Left lobe of liver (tissue), 2 donors: Measurements from ENCODE around the gene ENTPD8. TPM values are rescaled to one million over a fixed set of nuclear protein-coding genes. Genes with fewer than 3 reads are reported as not detected.
A peak's percentile ranks its signal among the peaks of the same experiment; 100 is the strongest.
"Not testable (repeated sequence)": the region's sequence is repeated elsewhere in the genome, so short reads cannot be mapped to it uniquely, and the experiment has no call there.

ENCODE experiments used
- ATAC-seq: fragments of 200-7000 bp; cut with Tn5 transposase; one replicate; pipeline ENCODE4 v1.9.1; 2020; ENCODE audit warnings: mild to moderate bottlenecking, moderate library complexity
- DNase-seq: peaks from one replicate; pipeline ENCODE4 v3.0.0-alpha.2; 2020; ENCODE audit warnings: low spot score
- total RNA-seq: library from RNA; stranded (reverse); gene quantifications from one replicate; pipeline ENCODE4 v1.2.1, GENCODE V29; 2021
- donor health status: DM: no; HTN: no; CAD: no; lungs with moderate emphysema.
- donor health status: DM: no; HTN: yes; CAD: no.

The ENTPD8 gene
- total RNA-seq, 1 donor from 2014 or later = 9.0 TPM

DNA sequence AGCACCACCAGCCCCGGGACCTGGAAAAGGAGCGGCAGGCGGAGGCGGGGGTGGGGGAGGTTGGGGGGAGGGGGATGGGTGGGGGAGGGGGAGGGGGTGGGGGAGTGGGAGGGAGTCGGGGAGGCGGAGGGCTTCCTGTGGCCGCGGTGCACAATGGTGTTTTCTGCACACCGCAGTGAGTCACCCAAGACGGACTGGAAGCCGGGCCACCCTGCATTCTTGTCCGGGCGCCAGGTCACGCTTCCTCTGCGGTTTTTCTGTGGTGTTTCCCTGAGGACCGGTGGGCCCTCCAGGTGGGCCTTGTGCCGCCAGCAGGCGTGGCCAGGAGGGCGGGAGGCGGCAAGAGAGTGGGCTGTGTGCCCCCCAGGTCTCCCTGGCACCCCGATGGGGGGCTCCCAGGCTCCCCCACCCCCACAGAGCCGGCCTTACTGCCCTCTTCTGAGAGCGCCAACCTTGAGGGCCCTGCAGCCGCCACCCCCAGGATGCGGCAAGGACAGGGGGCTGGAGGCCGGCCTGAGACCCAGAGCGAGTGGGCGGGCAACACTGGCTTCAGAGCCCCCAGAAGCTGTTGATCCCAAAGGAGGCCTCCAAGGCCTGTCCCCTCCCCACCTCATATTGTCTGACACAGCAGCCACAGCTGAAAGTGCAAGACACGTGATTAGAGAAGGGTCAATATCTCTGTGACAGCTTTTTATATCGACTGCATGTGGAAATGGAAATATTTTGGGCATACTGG is 29.3 kb downstream of the ENTPD8 start:
- peak; percentile 52 for DNase-seq
- peak; percentile 8 for ATAC-seq

- DNase-seq (no peak), ATAC-seq (no peak)
These were observed 29.9 kb downstream of the ENTPD8 start for GRCh38 chr9:137411260-137411644.

- ATAC-seq (no peak), DNase-seq (no peak)
These were observed 30.3 kb downstream of the ENTPD8 start for GRCh38 chr9:137410891-137411249.

DNA sequence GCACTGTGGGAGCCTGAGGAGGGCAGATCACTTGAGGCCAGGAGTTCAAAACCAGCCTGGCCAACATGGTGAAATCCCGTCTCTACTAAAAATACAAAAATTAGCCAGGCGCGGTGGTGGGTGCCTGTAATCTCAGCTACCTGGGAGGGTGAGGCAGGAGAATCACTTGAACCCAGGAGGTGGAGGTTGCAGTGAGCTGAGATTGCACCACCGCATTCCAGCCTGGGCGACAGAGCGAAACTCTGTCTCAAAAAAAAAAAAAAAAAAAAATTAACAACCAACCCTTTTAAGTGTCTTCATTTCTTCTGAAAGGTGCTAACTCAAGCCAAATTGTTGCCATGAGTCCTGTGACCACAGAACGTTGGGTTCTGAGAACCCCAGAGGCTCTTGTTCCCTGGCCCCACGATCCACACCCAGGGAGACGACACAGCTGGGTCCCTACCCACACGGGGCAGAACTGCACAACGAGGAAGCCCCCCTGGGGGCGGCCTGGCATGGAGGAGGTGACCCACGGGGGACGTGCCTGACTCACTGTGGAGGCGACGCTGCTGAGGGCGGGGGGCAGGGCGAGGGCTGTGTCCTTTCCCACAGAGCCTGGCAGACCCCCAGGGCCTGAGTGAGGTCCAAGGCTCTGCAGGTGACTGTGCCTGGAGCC is 30.8 kb downstream of the ENTPD8 start:
- not testable (repeated sequence) for DNase-seq, ATAC-seq

- DNase-seq = no peak
- no peak for ATAC-seq
These were observed 31.6 kb downstream of the ENTPD8 start for GRCh38 chr9:137409515-137409914.

- ATAC-seq = no peak
- no peak for DNase-seq
These were observed 32.3 kb downstream of the ENTPD8 start for GRCh38 chr9:137408651-137409405.

DNA sequence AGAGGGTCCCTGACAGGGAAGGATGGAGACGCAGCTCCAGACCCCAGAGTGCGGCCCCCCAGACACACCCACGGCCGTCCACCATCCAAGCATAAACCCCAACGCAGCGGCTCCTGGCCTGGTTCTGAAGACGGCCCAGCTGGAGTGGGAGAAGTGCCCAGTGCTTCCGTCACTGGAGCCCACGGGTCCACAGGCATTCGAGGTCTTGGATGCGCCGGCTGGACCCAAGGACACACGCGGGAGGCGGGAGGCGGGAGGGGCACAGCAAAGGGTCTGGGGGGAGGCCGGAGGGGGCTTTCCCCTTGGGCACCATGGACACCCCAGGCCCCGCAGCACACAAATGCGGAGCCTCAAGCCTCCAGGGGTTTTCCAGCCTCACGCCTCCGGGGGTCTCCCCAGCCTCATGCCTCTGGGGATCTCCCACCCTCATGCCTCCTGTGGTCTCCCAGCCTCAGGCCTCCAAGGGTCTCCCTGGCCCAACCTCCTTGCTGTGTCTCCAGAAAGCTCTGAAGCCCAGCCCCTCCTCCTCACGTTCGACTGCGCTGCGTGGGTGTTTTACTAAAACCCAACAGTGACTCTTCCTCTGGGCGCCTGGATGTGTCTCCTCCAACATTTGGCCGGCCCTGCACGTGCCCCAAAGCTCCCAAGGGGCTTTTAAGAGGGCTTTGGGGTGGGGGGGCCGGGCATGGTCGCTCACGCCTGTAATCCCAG is 33.4 kb downstream of the ENTPD8 start:
- DNase-seq (no peak), ATAC-seq (peak; percentile 2)

GRCh38 chr9:137406876-137407589 is 34.1 kb downstream of the ENTPD8 start:
- peak; percentile 92 for ATAC-seq
- peak; percentile 63 for DNase-seq

DNA sequence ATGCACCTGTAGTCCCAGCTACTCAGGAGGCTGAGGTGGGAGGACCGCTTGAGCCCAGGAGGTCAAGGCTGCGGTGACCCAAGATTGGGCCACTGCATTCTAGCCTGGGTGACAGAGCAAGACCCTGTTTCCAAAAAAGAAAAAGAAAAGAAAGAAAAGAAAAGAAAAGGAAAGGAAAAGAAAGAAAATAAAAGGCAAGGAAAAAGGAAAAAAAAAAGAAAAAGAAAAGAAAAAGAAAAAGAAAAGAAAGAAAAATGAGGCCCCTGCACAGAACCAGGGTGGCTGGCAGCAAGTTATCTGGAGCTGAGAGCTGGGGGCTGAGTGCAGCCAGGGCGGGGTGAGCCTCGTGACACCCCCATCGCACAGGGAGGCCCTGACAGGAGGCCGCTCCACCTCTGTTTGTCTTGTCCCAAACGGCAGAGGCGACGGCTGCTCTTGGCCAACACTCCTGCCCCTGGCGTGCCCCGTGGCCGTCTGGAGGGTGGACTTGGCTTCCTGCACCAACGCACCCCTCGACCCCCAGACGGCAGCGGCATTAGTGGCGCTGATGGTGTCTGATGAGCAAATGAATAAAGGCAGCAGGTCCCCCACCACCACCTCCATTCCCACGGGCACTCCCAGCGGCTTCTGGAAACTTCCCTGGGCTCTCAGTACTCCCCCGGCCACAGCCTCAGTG is 34.9 kb downstream of the ENTPD8 start:
- ATAC-seq = no peak
- no peak for DNase-seq

GRCh38 chr9:137405677-137406081 is 35.5 kb downstream of the ENTPD8 start:
- ATAC-seq (no peak), DNase-seq (no peak)

DNA sequence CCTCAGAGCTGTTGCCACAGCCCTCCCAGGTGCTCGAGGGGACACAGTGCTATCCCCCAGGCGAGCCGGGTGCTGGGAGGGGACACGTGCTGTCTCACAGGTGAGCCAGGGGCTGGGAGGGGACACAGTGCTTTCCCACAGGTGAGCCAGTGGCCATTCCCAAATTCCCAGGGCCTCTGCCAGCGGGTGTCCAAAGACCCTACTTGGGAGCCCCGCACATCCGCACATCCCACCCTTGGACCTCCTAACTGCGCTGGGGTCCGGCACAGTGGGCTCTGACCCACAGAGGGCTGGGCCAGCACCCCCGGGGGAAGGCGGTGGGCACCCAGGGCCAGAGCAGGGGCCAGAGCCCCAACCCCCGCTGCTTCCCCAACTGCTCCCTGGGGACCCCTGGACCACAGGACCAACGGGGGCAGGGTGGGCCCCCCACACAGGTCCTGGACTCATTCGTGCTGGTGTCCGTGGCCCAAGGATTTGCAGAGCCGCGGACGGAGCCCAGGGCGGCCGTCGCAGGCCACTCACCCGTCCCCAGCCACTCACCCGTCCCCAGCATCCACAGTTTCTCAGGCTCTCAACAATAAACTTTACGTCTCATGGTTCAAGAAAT is 36.1 kb downstream of the ENTPD8 start:
- ATAC-seq (no peak), DNase-seq (no peak)

DNA sequence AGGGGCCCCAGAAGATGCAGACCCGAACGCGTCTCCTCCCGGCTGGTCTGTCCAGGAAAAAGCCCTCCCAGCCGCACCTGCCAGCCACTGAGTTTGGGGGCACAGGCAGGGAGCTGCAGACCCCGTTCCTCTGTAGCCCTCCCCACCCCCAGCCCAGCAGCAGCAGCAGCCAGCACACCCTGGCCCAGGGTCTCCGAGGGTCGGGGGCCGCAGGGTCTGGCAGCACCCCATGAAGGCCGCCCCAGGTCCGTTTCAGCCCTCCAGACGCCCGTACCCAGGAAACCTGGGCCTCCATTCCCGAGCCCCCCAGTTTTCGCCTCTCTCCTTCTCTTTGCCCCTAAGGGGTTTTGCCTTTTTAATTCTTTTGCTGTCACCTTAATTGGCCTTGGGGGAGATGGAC is 37.9 kb downstream of the ENTPD8 start:
- DNase-seq (no peak), ATAC-seq (no peak)

- ATAC-seq (no peak), DNase-seq (no peak)
These were observed 38.4 kb downstream of the ENTPD8 start for GRCh38 chr9:137402746-137403145.

DNA sequence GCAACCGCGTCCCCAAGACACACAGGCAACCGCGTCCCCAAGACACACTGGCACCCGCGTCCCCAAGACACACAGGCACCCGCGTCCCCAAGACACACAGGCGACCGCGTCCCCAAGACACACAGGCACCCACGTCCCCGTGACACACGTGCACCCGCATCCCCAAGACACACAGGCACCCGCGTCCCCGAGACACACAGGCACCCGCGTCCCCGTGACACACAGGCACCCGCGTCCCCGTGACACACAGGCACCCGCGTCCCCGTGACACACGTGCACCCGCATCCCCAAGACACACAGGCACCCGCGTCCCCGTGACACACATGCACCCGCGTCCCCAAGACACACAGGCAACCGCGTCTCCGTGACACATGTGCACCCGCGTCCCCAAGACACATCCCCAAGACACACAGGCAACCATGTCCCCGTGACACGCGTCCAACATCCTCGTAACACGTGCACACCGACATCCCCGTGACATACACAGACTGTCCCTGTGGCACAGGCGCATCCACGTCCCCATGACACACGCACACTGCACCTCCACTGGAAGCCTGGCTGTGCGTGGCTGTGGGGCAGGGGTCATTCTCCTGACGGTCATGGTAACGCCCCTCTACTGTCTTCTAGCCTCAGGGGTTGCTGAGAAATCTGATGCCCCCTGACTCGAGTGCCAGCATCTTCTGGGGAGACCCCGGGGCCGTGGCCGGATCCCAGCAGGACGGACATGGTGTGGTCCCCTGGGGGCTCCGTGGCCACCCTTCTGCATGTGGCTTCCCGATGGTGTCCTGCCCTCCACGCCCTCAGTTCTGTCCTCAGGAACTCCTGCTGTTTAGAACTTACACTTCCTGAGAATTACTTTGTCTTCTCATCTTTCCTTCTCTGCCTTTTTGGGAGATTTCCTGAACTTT is 42.3 kb downstream of the ENTPD8 start:
- ATAC-seq (no peak), DNase-seq (no peak)

- ATAC-seq (no peak), DNase-seq (no peak)
These were observed 43.3 kb downstream of the ENTPD8 start for GRCh38 chr9:137397675-137398423.

DNA sequence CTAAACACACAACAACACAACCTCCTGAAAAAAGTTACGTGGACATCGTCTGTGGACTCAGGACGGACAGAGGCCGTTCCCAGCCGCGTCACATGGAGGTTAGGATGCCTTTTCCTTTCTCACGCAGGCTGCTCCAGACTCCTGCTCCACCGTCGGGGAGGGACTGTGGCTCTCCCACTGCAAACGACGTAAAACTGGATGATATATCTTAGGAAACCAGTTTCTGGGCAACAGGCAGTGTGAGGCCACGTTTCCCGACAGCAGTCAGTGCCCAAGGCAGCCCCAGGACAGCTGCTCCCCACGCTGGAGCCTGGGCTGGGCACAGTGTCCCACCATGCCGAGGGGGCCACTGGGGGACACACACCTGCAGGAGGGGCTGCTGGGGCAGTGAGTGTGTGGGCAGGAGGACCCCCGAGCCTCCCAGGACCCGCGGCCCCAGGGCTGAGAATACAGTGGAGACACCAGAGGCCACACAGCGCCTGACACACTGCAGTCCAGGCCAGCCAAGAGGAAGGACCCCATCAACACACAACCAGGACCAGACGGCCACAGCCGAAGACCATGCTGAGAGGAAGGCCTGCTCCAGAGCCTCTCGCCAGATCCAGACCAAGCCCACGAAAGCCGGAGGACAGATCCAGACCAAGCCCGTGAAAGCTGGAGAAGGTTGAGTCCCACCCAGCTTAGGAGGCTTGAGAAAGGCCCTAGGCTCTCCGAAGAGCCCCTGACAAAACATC is 44.4 kb downstream of the ENTPD8 start:
- ATAC-seq = no peak
- no peak for DNase-seq

GRCh38 chr9:137396227-137396626 is 44.9 kb downstream of the ENTPD8 start:
- no peak for ATAC-seq
- DNase-seq = no peak
